Muscle layer of duodenum (tissue), 2 donors: ENCODE measurements around the gene RALGPS1.

Source experiments
- H3K27ac ChIP-seq: one replicate; pipeline ENCODE4 v1.7.0; 2013; ENCODE audit warnings: mild to moderate bottlenecking, low read length
- H3K27me3 ChIP-seq: one replicate; pipeline ENCODE4 v1.7.0; 2013; ENCODE audit warnings: low read depth, mild to moderate bottlenecking, control low read depth, low read length
- H3K36me3 ChIP-seq, 2 donors: one replicate each; pipeline ENCODE4 v1.7.0; 2013; ENCODE audit warnings: low read length in 2 of 2, control low read depth in 1 of 2, mild to moderate bottlenecking in 1 of 2; ENCODE audit not compliant: insufficient read depth in 2 of 2, control insufficient read depth in 1 of 2
- H3K4me1 ChIP-seq, 2 donors: one replicate each; pipeline ENCODE4 v1.7.0; 2013; ENCODE audit warnings: low read length in 2 of 2, mild to moderate bottlenecking in 2 of 2, control low read depth in 1 of 2, moderate library complexity in 1 of 2; ENCODE audit not compliant: insufficient read depth in 2 of 2, control insufficient read depth in 1 of 2
- H3K4me3 ChIP-seq, 2 donors: one replicate each; pipeline ENCODE4 v1.7.0; 2013; ENCODE audit warnings: low read length in 2 of 2, low read depth in 1 of 2, mild to moderate bottlenecking in 1 of 2
- H3K9me3 ChIP-seq, 2 donors: one replicate each; pipeline ENCODE4 v1.7.0; 2013; ENCODE audit warnings: low read length in 2 of 2, control low read depth in 1 of 2, mild to moderate bottlenecking in 1 of 2; ENCODE audit not compliant: control insufficient read depth in 1 of 2
- donor health status: healthy.

RALGPS1 gene

DNA sequence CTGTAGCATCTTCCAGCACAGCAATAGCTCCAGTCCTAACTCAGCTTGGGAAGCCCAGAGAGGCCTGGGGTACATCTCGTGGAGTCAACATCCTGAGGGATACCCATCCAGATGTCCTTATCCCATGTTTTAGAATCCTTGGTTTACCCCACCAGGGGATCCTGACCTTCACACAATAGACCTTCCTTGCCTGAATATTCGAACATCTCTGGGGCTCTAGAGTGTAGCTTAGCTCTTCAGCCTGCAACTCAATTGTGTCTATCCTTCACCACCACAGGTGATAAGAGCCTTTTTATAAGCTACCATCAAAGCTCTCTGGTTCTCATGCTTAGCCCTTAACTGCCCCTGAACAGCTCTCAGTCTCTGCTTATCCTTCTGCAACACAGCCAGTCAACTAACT, 7.5 kb upstream of the RALGPS1 start:
- H3K4me3 ChIP-seq = no peak overlapping the region
- H3K4me1 ChIP-seq = no peaks in the 10 kb centered on the region
- no peaks in the 10 kb centered on the region for H3K36me3 ChIP-seq
- H3K9me3 ChIP-seq = no peaks in the 10 kb centered on the region
- no peak overlapping the region for H3K27ac ChIP-seq
- H3K27me3 ChIP-seq = no peaks in the 10 kb centered on the region

DNA sequence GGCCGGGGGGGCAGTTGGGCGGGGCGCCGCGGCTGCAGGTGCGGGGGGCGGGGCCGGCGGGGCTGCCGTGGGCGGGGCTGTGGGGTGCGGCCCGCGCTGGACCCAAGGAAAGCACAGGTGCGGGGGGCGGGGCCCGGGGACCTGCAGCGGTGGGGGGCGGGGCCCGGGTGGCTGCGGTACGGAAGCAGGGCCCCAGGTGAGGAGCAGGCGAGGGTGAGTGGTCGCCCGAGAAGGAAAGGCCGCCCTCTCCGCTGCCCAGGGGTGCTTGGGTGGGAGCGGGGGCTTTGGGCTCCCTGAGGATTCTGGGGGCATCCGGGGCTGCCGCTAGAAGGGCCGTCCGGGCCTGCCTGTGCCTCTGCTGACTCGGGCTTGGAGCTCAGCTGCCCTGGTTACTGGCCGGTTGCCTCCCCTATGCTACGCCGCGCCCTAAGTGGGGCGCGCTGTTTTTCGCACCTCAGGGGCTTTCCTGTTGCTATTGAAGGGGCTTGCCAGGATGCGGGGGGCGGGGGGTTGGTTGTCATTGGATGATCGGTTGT, 767 bp downstream of the RALGPS1 start:
- Histone ChIP-seq H3K27ac (peak overlapping the region; percentile 47), H3K4me1 (peaks cover 0 to 15% of the 10 kb centered on the region in 2 donors), H3K36me3 (no peaks in the 10 kb centered on the region), H3K9me3 (no peaks in the 10 kb centered on the region), H3K27me3 (no peaks in the 10 kb centered on the region), H3K4me3 (peak overlapping the region; percentile 4 to 38)

DNA sequence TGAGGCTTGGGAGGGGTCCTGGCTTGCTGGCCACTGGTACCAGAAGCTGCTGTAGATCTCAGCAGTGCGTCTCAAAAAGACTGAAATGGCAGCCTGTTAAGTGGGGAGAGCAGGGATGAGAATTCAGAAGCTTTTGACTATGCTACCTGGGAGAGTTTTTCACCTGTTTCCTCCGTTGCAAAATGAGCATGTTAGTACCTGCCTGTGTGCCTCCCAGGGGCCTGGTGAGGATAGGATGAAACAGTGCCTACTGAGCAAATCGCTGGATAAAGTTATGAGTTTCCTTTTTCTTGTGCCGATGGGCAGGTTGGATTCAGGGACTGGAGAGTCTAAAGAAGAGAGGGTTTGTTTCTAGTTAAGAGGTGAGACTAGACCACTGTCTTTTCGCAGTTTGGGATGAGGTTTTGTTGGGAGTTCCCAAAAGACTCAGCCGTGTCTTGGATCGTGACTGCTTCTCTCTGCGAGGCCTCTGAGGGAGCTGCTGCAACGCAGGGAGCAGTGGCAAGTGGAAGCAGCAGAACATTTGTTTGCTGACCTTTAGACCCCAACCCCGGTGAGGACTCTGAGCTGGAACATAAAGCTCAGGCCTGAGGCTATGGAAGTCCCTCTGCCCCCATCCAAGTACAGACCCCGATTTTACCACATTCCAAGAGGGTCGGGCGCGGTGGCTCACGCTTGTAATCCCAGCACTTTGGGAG, 1.4 kb downstream of the RALGPS1 start:
- Histone ChIP-seq H3K27me3 (no peaks in the 10 kb centered on the region), H3K9me3 (no peaks in the 10 kb centered on the region), H3K4me1 (peaks cover 0 to 15% of the 10 kb centered on the region in 2 donors), H3K36me3 (peaks cover 0 to 4% of the 10 kb centered on the region in 2 donors), H3K4me3 (peak overlapping the region; percentile 4 to 38), H3K27ac (peak overlapping the region; percentile 47)

DNA sequence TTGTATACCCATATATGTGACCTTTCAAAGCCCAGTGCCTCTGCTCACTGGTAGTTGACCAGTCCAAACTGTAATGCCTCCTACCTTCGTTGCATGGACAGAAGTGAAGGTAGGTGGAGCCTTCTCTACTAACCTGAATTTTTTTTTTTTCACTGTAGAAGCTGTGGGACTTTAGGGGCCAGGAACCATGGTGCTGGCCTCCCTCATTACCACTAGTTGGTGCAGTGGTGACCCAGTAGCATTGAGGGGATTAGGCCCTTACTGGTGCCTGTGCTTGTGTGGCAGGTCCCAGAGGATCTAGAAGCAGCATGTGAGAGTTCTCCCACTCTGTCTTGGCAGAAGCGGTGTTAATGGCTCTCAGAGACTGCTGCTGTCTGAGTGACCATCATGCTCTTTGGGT, 2.3 kb downstream of the RALGPS1 start:
- no peak overlapping the region for H3K27ac ChIP-seq
- no peaks in the 10 kb centered on the region for H3K9me3 ChIP-seq
- peaks cover 0 to 4% of the 10 kb centered on the region in 2 donors for H3K36me3 ChIP-seq
- H3K27me3 ChIP-seq = no peaks in the 10 kb centered on the region
- H3K4me3 ChIP-seq = no peak overlapping the region
- H3K4me1 ChIP-seq = peaks cover 0 to 15% of the 10 kb centered on the region in 2 donors

DNA sequence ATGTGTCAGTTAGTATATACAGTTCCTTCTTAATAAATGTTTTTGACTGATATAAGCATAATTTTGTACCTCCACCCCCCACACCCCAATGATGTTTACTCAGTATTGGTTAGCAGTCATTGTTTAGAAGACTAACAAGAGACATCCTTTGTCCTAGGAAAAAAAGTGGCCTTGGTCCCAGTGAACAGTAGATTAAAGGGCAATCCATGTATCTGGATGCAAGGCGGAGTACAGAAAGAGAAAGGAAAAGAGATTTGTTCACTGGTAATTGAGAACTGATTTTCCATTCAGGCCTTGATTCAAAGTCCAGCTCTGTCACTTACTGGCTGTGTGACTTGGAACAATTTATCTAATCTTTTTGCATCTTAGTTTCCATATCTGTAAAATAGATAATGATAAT, 4.6 kb downstream of the RALGPS1 start:
- Histone ChIP-seq H3K27ac (peak overlapping the region; percentile 52), H3K27me3 (no peaks in the 10 kb centered on the region), H3K9me3 (no peaks in the 10 kb centered on the region)

DNA sequence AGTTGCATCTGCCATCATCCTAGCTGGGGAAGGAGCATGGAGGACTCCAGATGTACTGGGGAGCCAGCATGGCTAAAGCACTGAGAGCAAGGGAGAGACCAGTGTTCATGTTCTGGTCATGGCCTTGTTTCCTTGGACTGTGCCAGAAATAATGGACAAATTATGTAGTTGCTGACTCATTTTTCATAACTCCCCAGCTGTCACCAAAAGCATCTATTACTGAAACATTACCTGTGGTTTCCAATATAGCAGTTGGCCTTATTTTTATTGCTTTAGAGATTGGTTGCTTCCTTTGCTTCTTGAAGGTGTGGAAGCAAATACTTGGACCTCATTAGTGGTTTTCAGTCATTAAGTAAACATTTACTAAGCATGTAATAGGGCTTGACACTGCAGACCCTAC, 11.3 kb downstream of the RALGPS1 start:
- Histone ChIP-seq H3K27me3 (no peaks in the 10 kb centered on the region), H3K4me3 (no peak overlapping the region), H3K27ac (no peak overlapping the region), H3K36me3 (peaks cover 0 to 2% of the 10 kb centered on the region in 2 donors), H3K9me3 (no peaks in the 10 kb centered on the region), H3K4me1 (no peaks in the 10 kb centered on the region)

More for the DNA sequence above, 4.6 kb downstream of the RALGPS1 start:
- H3K4me3 ChIP-seq = no peak overlapping the region
- peaks cover 0 to 4% of the 10 kb centered on the region in 2 donors for H3K36me3 ChIP-seq
- peaks cover 0 to 12% of the 10 kb centered on the region in 2 donors for H3K4me1 ChIP-seq

DNA sequence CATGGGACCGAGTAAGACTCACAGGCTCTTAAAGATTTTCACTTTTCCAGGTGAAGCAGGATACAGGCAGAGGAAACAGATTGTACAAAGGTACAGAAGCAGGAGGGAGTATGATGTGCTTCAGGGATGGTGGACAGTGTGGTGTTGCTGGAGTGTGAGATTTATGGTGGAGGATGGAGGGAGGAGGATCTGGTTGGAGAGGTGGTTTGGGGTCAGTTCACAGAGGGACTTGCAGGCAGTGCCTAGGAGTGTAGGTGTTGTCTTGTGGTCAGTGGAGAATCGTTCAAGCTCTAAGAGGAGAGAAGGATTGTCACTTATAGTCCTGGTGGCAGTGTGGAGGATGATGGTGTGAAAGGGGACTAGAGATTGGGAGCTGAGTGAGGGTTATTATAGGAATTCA, 11.8 kb downstream of the RALGPS1 start:
- H3K27ac ChIP-seq = no peak overlapping the region
- H3K4me1 ChIP-seq = no peaks in the 10 kb centered on the region
- no peak overlapping the region for H3K4me3 ChIP-seq
- no peaks in the 10 kb centered on the region for H3K9me3 ChIP-seq
- H3K36me3 ChIP-seq = no peaks in the 10 kb centered on the region
- H3K27me3 ChIP-seq = no peaks in the 10 kb centered on the region

DNA sequence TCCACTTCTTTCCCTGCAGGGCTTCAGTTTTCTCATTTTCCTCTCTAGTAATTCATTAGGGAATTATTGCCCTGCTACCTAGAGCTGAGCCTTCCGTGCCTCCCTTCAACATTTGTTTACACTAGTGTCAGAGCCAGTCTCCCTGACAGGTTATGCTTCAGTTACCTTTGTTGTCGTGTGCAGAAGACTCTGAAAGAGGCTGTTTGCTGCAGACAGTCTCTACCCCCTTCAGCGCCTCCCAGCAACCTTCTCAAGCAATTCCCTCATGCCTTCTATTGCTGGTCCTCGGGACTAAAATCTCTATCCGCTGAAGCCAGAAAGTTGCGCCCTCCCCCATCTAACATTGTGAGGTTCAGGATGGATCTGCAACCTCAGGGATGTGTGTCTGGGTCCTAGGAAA, 12.8 kb downstream of the RALGPS1 start:
- Histone ChIP-seq H3K27ac (no peak overlapping the region), H3K4me1 (no peaks in the 10 kb centered on the region), H3K27me3 (no peaks in the 10 kb centered on the region), H3K9me3 (no peaks in the 10 kb centered on the region), H3K36me3 (no peaks in the 10 kb centered on the region), H3K4me3 (no peak overlapping the region)

DNA sequence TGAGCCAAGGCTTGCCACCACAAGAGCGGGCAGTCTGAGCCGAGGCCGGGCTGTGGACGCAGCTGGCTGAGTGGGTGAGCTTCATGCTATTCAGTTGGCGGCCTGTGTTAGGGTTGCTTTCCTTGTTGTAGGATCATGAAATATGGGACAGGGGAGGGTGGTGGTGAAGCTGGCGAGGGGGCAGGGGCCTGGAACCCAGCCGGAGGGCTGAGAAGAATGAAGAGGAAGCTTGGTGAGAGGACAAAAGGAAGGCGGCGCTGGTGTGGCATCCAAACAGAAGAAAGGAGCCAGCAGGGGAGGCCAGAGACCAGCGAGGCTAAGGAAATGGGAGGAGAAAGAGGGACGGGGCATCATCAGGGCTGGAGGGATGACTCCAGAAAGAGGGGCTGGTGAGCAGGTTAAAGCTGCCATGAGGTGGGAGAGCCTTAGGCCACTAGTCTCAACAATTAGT, 18.3 kb downstream of the RALGPS1 start:
- no peak overlapping the region for H3K4me3 ChIP-seq

DNA sequence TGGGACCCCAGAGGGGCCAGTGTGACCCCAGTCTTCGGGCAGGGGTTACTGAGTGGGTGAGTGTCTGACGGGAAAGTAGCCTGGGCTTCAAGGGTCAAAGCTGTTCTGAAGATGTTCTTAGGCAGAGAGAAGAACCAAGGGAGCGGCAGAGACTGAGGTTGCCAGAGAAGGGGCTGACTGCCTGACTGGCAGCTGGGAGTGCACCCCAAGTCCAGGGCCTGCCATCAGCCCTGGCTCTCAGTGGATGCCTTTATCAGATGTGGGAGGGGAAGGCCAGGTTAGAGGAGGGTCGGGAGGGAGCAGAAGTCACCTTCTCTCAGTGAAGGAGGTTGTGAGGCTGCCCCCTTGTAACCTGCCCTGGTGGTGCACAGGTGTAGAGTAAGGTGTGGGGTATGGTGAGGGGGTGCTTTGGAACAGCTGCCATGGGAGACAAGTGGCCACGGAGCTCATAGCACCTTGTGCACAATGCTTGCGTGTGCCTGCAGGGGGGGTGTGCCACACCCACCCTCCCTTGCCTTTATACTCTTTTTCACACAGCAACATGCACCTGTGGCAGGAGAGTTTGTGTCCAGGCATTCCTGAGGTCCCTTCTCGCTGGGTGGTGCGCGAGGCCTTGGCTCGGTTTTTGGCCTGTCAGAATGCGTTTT, 18.9 kb downstream of the RALGPS1 start:
- Histone ChIP-seq H3K4me1 (no peaks in the 10 kb centered on the region), H3K9me3 (no peaks in the 10 kb centered on the region), H3K27me3 (no peaks in the 10 kb centered on the region), H3K27ac (no peak overlapping the region), H3K4me3 (no peak overlapping the region), H3K36me3 (no peaks in the 10 kb centered on the region)

More for the DNA sequence above, 18.3 kb downstream of the RALGPS1 start:
- Histone ChIP-seq H3K27me3 (no peaks in the 10 kb centered on the region), H3K4me1 (no peaks in the 10 kb centered on the region), H3K27ac (no peak overlapping the region), H3K36me3 (no peaks in the 10 kb centered on the region), H3K9me3 (no peaks in the 10 kb centered on the region)

DNA sequence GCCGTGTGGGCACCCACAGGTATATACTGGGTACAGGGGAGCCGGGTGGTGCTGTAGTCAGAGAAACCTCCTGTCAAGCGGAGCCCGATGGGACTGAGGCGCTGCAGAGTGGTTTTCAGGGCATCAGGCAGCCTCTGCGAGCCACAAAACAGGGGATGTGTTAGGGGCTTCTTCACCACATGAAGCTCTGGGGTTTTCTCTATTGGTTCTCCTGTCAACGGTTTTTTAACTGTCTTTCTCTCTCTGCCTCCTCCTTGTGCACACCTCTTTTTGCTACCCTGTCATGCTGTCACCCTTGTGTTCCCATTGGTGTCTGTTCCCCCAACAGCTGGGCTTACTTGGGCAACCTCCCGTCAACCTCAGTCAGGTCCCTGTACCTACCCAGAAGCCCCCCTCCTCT, 19.9 kb downstream of the RALGPS1 start:
- Histone ChIP-seq H3K4me3 (no peak overlapping the region), H3K36me3 (no peaks in the 10 kb centered on the region), H3K27me3 (no peaks in the 10 kb centered on the region), H3K27ac (no peak overlapping the region), H3K4me1 (no peaks in the 10 kb centered on the region), H3K9me3 (no peaks in the 10 kb centered on the region)
